HUES64 (cell line): ENCODE data around the gene CCN5.

Experiments used
- H3K27ac ChIP-seq: 2 replicates; pipeline ENCODE4 v1.7.0; 2013; ENCODE audit warnings: low read depth, low read length, inconsistent platforms
- H3K27me3 ChIP-seq: 2 replicates; pipeline ENCODE4 v1.6.1; 2013; ENCODE audit warnings: mild to moderate bottlenecking, low read length; ENCODE audit not compliant: insufficient read depth
- H3K36me3 ChIP-seq: 2 replicates; pipeline ENCODE4 v1.6.1; 2013; ENCODE audit warnings: mild to moderate bottlenecking, low read length; ENCODE audit not compliant: insufficient read depth
- H3K4me1 ChIP-seq: 2 replicates; pipeline ENCODE4 v1.6.1; 2013; ENCODE audit warnings: mild to moderate bottlenecking, low read length, moderate library complexity; ENCODE audit not compliant: insufficient read depth
- H3K4me3 ChIP-seq: 2 replicates; pipeline ENCODE4 v1.5.1; 2013; ENCODE audit warnings: mild to moderate bottlenecking, low read length, moderate library complexity
- H3K9ac ChIP-seq: 2 replicates; pipeline ENCODE4 v1.6.1; 2013; ENCODE audit warnings: mild to moderate bottlenecking, low read depth, low read length
- H3K9me3 ChIP-seq: 2 replicates; pipeline ENCODE4 v1.6.1; 2013; ENCODE audit warnings: low read depth, low read length; ENCODE audit not compliant: insufficient read depth
- WGBS: fragments of 150-250, 120-280 bp; methylation state at CpG from one replicate; pipeline ENCODE4 v1.1.7; 2013; ENCODE audit warnings: missing lambda C conversion rate; 5-methylcytosine and 5-hydroxymethylcytosine counted together

The CCN5 gene

DNA sequence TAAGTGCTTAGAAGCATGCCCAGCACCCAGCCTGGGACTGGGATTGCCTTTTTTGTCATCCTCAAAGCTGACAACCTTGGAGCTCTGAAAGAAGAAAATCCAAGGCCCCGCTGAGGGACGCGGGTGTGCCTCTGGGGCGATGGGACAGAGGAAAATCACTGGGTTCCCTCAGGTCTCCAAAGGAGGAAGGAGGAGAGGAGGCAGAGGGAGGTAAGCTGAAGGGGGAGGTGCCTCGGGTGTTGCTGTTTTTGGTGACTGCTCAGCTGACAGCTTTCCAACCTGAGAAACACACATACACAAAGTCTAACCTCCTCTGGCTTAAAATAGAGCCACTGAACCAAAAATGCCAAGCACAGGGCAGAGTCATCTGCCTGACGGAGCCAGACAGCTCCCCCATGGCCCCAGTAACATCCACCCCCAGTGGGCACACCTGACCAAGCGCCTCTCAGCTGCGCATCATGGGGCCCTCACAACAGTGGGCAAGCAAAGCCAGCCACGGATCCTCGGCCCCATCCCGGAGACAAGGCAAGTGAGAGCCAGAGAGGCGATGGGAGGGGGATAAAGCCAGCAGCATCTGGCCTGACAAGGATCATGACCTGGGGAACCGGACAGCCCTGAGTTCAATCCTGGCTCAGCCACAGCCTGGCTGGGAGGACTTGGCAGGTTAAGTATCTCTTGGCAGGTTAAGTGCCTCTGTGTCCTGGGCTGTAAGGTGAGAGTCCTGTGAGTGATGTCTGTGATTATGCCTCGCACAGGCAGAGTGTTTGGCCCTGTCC, 27.3 kb downstream of the CCN5 start:
- no peak overlapping the region for H3K9ac ChIP-seq
- 83% methylated on average over 13 of the region's 14 CpGs for WGBS
- no peaks in the 10 kb centered on the region for H3K36me3 ChIP-seq
- H3K27ac ChIP-seq = no peak overlapping the region
- H3K27me3 ChIP-seq = peaks cover 42% of the 10 kb centered on the region
- H3K4me3 ChIP-seq = no peak overlapping the region
- H3K9me3 ChIP-seq = no peaks in the 10 kb centered on the region
- peaks cover 11% of the 10 kb centered on the region; the same call in 1 of the 2 replicates for H3K4me1 ChIP-seq

DNA sequence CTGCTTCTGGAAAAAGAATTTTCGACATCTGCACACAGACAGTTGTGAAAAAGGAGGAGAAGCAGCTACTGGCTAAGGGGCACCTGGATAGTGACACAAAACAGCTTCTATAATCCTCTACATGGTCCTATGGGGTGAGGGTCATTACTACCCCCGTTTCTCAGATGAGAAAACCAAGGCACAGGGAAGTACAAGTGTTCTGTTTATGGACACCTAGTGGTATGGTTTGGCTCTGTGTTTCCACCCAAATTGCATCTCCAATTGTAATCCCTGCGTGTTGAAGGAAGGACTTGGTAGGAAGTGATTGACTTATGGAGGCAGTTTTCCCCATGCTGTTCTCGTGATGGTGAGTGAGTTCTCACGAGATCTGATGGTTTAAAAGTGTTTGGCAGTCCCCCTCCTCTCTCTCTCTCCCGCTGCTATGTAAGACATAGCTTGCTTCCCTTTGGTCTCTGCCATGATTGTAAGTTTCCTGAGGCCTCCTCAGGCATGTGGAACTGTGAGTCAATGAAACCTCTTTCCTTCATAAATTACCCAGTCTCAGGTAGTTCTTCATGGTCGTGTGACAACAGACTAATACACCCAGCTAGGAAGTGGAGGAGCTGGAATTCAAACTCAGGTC, 28.0 kb downstream of the CCN5 start:
- Histone ChIP-seq H3K4me3 (no peak overlapping the region), H3K4me1 (peaks cover 11% of the 10 kb centered on the region; the same call in 1 of the 2 replicates), H3K9ac (no peak overlapping the region), H3K9me3 (no peaks in the 10 kb centered on the region), H3K27me3 (peaks cover 42% of the 10 kb centered on the region), H3K27ac (no peak overlapping the region), H3K36me3 (no peaks in the 10 kb centered on the region)
- 86% methylated on average over 7 of the region's 7 CpGs for WGBS

DNA sequence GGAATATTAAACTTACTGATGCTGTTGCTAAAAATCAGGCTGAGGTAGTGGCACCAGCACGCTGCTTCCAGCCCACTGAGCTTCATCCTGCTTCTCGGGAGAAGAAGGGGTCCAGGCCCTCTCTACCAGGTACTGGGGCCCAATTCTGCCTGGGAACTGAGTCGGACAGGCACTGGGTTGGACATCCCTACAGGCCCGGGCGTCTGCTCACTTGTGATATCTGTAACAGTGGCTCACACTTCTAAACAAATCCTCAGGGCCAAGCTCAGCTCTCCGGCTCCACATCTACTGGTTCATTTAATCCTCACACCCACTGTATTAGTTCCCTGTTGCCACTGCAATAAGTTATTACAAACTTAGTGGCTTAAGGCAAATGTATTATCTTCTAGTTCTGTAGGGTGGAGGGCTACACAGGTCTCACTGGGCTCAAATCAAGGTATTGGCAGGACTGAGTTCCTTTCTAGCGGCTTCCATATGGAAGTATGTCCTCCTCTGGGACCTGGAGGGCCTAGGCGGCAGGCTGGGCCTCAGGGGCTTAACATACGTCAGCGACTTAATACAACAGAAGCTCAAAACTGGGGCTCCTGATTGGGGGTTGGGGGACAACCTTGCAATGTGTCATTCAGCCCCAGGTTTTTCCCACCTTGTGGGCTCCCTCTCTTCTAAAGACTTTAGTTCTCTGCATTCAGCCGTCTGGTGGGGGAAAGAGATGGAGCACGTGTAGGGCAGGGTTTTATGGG, 28.9 kb downstream of the CCN5 start:
- Histone ChIP-seq H3K4me3 (no peak overlapping the region), H3K9ac (no peak overlapping the region), H3K36me3 (no peaks in the 10 kb centered on the region), H3K27me3 (peaks cover 42% of the 10 kb centered on the region), H3K9me3 (no peaks in the 10 kb centered on the region), H3K4me1 (peaks cover 11% of the 10 kb centered on the region; the same call in 1 of the 2 replicates), H3K27ac (no peak overlapping the region)
- WGBS = 91% methylated on average over 12 of the region's 12 CpGs

DNA sequence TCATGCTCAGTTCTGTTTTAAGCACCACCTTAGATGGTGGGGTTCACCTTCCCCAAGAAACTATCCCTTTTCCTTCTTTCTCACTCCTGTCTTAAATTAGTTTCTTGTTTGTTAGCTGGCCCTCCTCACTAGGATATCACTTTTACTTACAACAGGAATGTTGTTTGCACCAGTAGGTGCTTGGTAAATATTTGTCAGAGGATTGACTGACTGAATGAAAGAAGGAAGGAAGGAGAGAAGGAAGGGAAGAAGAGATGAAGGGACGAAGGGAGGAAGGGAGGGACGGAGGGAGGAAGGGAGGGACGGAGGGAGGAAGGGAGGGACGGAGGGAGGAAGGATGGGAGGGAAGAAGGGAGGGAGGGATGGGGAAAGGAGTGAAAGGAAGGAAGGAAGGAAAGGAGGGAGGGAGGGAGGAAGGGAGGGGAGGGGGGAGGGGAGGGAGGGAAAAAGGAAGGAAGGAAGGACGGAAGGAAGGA, 30.0 kb downstream of the CCN5 start:
- Histone ChIP-seq H3K4me3 (peak overlapping the region; percentile 61), H3K9ac (no peak overlapping the region), H3K27ac (no peak overlapping the region)

DNA sequence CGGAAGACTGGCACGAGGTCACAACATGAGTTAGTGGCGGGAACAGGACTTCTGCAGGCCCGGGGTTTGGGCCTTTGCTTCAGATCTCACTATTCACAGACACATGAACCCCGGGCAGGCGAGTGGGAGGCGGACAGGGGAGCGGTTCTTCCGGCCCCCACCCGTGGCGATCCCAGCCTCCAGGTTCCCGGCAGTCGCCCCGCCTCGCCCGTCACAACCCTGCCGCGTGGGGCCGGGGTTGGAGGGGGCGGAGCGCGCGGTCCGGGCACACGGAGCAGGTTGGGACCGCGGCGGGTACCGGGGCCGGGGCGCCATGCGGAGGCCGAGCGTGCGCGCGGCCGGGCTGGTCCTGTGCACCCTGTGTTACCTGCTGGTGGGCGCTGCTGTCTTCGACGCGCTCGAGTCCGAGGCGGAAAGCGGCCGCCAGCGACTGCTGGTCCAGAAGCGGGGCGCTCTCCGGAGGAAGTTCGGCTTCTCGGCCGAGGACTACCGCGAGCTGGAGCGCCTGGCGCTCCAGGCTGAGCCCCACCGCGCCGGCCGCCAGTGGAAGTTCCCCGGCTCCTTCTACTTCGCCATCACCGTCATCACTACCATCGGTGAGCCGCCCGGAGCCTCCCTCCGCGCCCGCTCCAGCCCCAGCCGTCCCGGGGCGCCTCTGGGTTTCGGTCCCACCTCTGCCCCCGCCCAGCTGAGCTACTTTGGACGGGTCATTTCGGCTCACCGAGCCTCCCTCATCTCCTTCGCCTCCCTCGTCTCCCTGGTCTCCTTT, 30.6 kb downstream of the CCN5 start, which contains the start of gene KCNK15:
Gene KCNK15, plus strand, starts transcription at position 268 of the 769 bp plus-strand sequence. Its CDS starts 46 bp downstream, at position 314.
- Histone ChIP-seq H3K4me1 (peaks cover 11% of the 10 kb centered on the region; the same call in 1 of the 2 replicates), H3K36me3 (no peaks in the 10 kb centered on the region), H3K9ac (peak within 1 kb of the TSS; percentile 53), H3K4me3 (peak within 1 kb of the TSS; percentile 61), H3K27ac (no peak within 1 kb of the TSS), H3K9me3 (no peaks in the 10 kb centered on the region), H3K27me3 (peaks cover 42% of the 10 kb centered on the region)
- 3% methylated on average over 81 of the region's 81 CpGs for WGBS

More for the DNA sequence above, 30.0 kb downstream of the CCN5 start:
- Histone ChIP-seq H3K9me3 (no peaks in the 10 kb centered on the region), H3K36me3 (no peaks in the 10 kb centered on the region), H3K27me3 (peaks cover 42% of the 10 kb centered on the region), H3K4me1 (peaks cover 11% of the 10 kb centered on the region; the same call in 1 of the 2 replicates)
- 39% methylated on average over 5 of the region's 5 CpGs for WGBS

DNA sequence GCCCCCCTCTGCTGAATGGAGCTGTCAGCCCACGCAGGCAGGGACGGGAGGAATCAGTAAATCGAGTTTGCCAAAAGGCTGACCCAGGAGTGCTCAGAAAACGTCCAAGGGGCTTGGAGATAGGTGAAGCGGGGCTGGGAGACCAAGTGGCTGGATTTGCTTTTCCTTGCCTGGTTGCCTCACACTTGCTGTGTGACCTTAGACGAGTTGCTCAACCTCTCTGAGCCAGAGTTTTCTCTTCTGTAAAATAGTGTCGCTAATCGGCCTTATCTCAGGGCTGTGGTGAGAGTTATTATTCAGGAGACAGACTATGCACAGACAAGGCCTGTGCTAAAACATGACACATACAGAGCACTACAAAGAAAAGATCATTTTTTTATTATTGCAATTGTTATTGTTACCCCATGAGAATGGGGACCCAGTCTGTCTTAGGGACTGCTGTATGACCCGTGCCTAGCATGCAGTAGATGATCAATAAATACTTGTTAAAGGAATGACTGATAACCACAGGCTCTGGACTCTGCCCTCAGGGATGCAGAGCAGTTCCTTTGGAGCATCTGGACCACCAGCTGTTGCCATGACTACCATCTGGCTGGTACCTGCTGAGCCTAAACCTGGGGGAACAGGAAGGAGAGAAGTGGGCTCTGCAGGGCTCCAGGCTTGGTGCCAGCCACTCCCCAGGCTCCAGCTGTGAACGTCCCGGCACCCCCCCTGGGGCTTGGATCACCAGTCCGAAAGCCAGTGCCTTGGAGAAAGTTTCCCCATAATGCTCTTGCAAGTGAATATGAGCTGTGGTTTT, 31.4 kb downstream of the CCN5 start:
- Histone ChIP-seq H3K27ac (no peak overlapping the region), H3K4me1 (peaks cover 11% of the 10 kb centered on the region; the same call in 1 of the 2 replicates), H3K27me3 (peaks cover 42% of the 10 kb centered on the region), H3K36me3 (no peaks in the 10 kb centered on the region), H3K9me3 (no peaks in the 10 kb centered on the region), H3K9ac (no peak overlapping the region; the same call in 1 of the 2 replicates), H3K4me3 (peak overlapping the region; percentile 61)
- WGBS = 48% methylated on average over 12 of the region's 12 CpGs

DNA sequence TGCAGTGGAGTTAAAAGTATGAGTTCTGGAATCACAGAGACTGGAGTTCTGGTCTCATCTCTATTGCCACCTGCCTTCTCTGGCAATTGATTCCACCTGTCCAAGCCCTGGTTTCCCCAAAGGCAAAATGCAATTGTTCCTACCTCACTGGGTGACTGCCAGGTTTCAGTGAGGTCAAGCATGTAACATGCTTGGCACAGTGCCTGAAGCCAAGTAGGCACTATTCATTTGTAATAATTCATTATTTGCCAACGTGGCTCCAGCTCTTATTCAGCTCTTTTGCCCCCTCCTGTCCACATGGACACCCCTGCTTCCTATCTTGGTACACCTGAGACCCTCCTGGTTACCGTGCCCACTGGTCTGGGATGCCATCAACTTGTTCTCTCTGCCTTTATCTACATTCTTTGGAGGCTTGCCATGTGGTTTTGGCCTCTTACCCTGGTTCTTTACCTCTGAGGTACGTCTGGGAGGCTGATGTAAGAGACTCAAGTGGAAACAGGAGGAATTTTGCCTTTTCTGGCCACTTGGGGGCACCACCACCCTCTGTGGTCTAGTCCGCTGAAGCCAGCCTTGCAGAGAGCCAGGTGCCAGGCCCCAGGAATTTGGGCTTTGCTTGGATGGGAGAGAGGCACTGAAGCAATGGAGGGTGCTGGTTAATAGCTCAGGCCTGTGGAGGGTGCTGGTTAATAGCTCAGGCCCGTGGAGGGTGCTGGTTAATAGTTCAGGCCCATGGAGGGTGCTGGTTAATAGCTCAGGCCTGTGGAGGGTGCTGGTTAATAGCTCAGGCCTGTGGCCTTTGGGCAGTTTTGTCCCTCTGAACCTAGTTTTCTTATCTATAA, 32.2 kb downstream of the CCN5 start:
- Histone ChIP-seq H3K4me3 (no peak overlapping the region), H3K4me1 (peaks cover 14% of the 10 kb centered on the region), H3K9ac (no peak overlapping the region), H3K27me3 (peaks cover 39% of the 10 kb centered on the region), H3K27ac (no peak overlapping the region), H3K36me3 (no peaks in the 10 kb centered on the region), H3K9me3 (no peaks in the 10 kb centered on the region)
- WGBS = 22% methylated on average over 5 of the region's 5 CpGs

DNA sequence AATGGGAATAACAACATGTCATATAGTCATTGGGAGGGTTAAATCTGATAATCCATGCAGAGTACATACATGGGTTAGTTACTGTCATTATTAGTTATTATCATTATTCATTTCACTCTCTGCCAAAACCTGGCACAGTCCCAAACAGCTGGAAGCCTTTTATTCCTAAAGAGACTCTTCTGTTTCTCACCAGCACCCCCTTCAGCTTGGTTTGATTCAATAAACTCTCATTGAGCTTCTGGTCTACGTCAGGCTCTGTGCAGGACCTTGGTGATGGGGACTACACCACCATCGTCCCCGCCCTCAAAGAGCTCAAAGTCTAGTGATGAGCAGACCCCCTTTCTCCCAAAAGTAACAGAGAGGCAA, 32.8 kb downstream of the CCN5 start:
- 90% methylated on average over 3 of the region's 3 CpGs for WGBS
- H3K4me1 ChIP-seq = peaks cover 16% of the 10 kb centered on the region
- H3K27ac ChIP-seq = no peak overlapping the region
- H3K9me3 ChIP-seq = no peaks in the 10 kb centered on the region
- peaks cover 39% of the 10 kb centered on the region for H3K27me3 ChIP-seq
- H3K9ac ChIP-seq = no peak overlapping the region
- H3K36me3 ChIP-seq = no peaks in the 10 kb centered on the region
- H3K4me3 ChIP-seq = no peak overlapping the region

DNA sequence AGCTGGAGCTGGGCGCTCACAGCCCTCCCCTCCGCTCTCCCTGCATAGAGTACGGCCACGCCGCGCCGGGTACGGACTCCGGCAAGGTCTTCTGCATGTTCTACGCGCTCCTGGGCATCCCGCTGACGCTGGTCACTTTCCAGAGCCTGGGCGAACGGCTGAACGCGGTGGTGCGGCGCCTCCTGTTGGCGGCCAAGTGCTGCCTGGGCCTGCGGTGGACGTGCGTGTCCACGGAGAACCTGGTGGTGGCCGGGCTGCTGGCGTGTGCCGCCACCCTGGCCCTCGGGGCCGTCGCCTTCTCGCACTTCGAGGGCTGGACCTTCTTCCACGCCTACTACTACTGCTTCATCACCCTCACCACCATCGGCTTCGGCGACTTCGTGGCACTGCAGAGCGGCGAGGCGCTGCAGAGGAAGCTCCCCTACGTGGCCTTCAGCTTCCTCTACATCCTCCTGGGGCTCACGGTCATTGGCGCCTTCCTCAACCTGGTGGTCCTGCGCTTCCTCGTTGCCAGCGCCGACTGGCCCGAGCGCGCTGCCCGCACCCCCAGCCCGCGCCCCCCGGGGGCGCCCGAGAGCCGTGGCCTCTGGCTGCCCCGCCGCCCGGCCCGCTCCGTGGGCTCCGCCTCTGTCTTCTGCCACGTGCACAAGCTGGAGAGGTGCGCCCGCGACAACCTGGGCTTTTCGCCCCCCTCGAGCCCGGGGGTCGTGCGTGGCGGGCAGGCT, 35.1 kb downstream of the CCN5 start:
- WGBS = 93% methylated on average over 73 of the region's 73 CpGs

More for the DNA sequence above, 35.1 kb downstream of the CCN5 start:
- Histone ChIP-seq H3K27ac (no peak overlapping the region), H3K36me3 (no peaks in the 10 kb centered on the region), H3K9me3 (no peaks in the 10 kb centered on the region), H3K4me1 (peaks cover 16% of the 10 kb centered on the region), H3K27me3 (peaks cover 20% of the 10 kb centered on the region), H3K9ac (no peak overlapping the region), H3K4me3 (no peak overlapping the region)
